GM18873 (cell line): ENCODE results near the gene BBLN.

Source experiments
- ATAC-seq: cut with Tn5 transposase; IDR thresholded peaks from one replicate; pipeline ENCODE4 v1.9.1; 2021; ENCODE audit warnings: mild to moderate bottlenecking, moderate library complexity, moderate number of reproducible peaks; ENCODE audit not compliant: unreplicated experiment, low FRiP score

The BBLN gene

DNA sequence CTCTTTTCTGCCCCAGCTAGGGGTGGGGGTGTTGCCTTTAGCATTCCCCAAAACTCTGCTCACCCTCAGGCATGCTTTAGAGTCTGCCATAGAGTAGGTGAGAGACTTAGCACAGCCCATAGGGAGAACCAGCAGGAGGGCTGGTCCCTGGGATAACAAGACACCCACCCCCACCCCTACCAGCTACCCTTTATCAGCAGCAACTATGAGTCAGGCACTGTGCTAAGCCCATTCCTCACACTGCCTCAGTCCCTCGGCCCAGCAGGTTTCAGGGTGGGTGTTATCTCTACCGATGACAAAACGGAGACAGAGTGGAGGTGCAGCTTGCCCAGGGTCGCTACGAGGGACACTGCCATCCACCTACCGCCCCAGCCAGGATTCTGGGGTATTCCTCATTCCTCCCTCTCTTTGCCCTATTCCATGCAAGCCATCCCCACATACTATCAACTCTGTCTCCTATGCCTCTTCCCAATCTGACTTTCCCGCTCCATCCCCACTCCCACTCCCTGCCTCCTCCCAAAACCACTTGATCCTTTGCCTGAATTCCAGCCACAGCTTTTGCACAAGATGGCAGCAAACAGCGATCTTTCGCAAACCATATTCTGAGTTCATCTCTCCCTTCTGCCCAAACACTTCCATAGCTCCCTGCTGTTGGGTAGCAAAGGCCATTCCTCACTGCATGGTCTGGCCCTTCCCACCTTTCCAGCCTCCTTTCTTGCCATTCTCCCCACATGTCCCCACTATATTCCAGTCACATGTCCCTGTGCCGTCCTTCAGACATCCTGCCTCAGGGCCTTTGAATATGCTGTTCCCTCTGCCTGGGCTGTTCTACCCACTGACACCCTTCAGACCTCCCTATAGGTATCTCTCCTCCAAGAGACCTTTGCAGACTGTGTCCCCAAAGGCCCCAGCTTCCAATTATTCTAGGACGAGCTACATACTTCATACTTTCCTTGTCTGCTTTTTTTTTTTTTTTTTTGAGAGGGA, 26.2 kb downstream of the BBLN start:
- no peak for ATAC-seq

- ATAC-seq, result no peak
Measured at GRCh38 chr9:128187361-128187760, 27.3 kb downstream of the BBLN start.

GRCh38 chr9:128188209-128188608, 28.1 kb downstream of the BBLN start:
- no peak for ATAC-seq

DNA sequence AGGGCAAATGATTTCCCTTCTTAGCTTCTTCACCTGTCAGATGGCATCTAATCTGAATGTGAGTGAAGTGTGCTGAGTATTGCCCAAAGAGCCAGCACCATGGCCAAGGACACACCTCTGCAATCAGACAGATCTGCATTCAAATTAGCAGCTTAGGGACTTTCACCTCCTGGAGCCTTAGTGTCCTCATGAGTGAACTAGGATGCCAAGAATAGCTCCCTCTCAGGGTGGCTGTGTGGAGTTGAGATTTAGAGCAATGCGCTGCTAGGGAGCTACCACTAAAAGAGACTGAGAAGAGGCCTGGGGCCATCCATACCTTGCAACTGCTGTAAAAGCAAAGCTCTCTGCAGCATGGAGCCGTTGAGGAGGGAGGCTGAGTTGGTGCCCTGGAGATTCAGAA, 29.9 kb downstream of the BBLN start:
- no peak for ATAC-seq

GRCh38 chr9:128190516-128191405, 30.7 kb downstream of the BBLN start:
- ATAC-seq, result no peak

- no peak for ATAC-seq
Measured at GRCh38 chr9:128191406-128192046, 31.5 kb downstream of the BBLN start, which contains the start of gene CIZ1. TSS of gene CIZ1 (minus strand) at chr9:128191572. CDS start at chr9:128190857, 715 bp downstream.

GRCh38 chr9:128192601-128193371, 32.7 kb downstream of the BBLN start:
- no peak for ATAC-seq

DNA sequence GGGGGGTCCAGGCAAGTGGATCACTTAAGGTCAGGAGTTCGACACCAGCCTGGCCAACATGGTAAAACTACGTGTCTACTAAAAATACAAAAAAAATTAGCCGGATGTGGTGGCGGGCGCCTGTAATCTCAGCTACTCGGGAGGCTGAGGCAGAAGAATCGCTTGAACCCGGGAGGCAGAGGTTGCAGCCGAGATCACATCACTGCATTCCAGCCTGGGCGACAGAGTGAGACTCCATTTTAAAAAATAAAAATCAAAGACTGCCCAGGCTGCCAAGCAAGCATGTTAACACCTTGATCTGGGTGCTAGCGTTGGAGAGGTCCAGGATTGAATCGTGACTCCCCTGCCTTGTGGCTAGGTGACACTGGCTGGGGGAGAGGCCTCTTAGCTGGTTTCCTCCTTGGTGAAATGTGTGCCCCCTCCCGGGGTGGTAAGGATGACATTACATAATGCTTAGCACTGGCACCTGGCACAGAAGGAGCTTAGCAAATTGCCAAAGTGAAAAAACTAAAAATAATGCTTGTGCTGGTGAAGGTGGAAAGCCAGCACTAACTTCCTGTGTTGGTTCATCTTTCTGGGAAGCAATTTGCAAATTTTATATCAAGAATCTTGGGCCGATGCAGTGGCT, 33.5 kb downstream of the BBLN start:
- no peak for ATAC-seq

DNA sequence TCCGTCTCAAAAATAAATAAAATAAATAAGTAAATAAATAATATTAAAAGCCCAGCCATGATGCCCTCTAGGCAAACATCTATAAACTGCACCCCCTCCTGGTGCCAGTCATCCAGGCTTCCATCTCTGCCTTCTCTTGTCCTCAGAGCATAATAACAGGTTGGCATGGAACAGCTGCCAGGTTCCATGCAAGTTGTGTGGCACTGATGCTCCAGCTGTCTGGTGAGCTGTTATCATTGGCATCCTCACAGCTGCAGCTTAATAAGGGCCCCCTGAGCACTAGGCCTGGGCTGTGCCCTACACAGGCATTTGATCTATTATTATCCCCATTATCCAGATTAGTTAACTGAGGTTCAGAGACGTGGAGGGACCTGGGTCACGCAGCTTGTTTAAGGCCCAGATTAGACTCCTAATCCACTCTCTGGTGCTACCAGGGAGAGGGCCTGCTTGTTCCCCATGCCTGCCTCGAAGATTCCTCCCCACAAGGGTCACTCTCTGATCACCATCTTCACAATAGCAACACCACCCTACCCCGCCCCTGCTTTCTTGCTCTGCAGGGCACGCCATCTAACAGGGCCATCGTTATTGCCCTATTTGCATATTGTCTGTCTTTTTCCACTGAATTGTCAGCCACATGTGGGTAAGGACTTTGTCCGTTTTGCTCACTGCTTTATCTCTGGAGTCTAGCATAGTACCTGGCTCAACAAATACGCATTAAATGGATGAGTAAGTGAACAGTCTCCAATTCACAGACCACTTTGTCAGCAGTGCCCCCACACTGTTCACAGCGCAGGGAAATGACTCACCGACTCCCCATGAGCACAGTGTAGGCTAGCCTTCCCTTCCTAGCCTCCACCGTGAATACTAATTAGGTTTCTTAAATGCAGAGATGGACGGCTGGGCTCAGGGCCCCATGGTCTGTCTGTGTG, 41.6 kb downstream of the BBLN start:
- no peak for ATAC-seq

GRCh38 chr9:128202648-128203023, 42.6 kb downstream of the BBLN start:
- ATAC-seq, result no peak

- no peak for ATAC-seq
Measured at GRCh38 chr9:128203024-128203706, 43.1 kb downstream of the BBLN start, which contains the start of gene DNM1. TSS of gene DNM1 (plus strand) at chr9:128203379. CDS start at chr9:128203471, 92 bp downstream.

DNA sequence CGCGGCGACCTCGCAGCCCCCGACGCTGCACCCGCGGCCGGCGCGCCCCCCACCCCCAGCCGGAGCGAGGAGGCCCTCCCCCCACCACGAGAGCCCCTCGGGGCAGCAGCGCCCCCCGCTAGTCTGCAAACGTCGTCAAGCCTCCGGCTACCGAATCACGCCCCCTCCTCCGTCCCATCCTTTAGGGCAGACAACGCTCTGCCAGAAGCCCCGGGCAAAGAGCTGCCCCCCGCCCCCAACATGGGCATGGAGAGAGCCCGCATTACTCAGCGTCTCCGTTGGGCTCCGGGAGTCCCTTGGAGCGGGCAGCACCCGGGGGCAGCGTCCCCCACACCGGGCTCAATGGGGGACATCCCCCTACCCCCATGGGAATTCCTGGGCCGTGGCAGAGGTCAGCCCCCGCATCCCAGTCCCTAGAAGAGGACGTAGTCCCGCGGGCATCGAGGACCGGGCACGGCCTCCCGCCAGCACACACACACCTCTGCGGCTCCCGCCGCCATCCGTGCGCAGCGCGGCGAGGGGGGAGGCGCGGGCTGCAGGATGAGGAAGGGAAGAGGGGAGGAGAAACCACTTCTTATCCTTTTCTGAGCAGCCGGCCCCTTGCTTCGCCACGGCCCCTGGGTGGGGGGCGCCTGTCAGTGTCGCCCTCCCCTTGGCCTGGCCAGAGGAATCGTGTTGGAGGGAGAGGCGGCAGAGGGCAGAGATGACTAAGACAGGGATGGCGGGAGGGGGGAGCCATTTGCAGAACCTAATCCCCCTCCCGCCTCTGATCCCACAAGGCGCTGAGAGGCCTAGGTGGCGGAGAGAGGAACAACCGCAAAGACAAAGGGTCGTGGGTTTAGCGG, 43.9 kb downstream of the BBLN start:
- no peak for ATAC-seq

- ATAC-seq, result no peak
Measured at GRCh38 chr9:128204858-128205257, 44.8 kb downstream of the BBLN start.

GRCh38 chr9:128205296-128205944, 45.4 kb downstream of the BBLN start:
- no peak for ATAC-seq

- no peak for ATAC-seq
Measured at GRCh38 chr9:128206484-128206883, 46.4 kb downstream of the BBLN start.
